ENCODE results near the gene PYCARD.
"Not testable (repeated sequence)": the region's sequence is repeated elsewhere in the genome, so short reads cannot be mapped to it uniquely, and the experiment has no call there.

The PYCARD gene

DNA sequence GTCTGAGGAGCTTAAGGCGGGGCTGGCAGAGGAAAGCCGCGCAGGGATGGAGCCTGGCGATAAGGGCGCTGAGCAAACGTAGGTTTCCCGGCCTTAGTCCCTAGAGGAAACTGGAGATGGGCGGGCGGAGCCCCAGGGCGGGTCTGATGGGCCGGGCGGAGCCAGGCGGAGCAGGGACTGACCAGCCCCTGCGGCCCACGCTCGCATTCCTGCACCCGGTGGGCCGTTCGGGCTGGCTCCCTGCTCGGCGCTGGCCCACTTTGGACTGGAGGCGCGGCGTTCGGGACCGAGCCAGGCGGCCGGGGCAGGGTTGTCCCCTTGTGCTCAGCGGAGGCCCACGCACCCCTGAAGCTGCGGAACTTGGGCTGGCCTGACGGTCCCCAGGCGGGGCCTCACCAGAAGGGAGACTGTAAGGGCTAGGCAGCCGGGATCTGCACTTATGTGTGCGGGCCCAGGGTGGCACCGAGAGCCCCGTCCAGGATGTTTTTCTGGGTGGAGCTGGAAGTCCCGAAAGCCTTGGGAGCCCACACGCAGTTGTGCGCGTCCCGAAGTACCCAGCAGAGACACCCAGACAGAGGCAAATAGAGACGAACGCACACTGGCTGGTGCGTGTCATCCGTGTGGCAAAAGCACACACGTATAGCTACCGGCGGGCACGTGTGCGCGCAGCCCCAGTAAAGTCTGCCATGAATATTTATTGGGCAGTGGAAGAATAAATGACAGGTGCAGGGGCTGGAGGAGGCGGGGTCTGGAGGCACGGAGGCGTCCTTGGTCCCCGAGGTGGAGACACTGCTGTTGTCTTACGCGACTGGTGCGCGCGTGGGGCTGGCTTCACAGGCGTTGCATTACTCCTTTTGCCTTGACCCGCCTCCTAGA lies 13.0 kb upstream of the PYCARD start:
- peak in 6 of 56 donors; percentile 3 to 51 (median 18) for DNase-seq

DNA sequence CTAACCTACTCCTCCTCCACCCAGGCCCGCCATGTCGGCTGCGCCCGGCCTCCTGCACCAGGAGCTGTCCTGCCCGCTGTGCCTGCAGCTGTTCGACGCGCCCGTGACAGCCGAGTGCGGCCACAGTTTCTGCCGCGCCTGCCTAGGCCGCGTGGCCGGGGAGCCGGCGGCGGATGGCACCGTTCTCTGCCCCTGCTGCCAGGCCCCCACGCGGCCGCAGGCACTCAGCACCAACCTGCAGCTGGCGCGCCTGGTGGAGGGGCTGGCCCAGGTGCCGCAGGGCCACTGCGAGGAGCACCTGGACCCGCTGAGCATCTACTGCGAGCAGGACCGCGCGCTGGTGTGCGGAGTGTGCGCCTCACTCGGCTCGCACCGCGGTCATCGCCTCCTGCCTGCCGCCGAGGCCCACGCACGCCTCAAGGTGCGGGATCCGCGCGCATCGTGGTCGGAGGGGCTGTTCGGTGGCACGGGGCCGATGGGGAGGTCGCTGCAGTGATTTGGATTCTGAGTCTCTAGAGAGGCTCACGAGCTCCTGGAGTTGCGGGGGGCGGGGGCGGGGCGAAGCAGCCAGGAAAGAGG lies 12.2 kb upstream of the PYCARD start:
- no peak for DNase-seq

GRCh38 chr16:31213877-31214707 lies 11.5 kb upstream of the PYCARD start, which contains the start of gene TRIM72:
TRIM72 (plus strand) TSS chr16:31214119; CDS start chr16:31214739, 620 bp downstream.
- no peak for DNase-seq

DNA sequence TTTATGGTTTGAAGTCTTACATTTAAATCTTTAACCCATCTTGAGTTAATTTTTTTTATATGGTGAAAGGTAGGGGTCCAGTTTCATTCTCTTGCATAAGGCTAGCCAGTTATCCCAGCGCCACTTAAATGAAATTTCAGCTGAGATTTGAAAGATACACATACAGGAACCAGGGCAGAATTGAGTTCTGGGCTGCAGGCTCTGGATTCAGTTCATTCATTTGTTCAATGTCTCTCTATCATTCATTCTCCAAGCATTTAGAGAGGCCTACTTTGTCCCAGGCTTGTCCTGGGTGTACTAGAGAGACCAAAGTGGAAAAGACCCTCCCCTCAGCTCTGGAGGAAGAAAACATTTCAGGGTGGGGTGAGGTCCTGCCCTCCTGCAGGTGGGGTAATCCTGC lies 10.8 kb upstream of the PYCARD start:
- DNase-seq: no peak

DNA sequence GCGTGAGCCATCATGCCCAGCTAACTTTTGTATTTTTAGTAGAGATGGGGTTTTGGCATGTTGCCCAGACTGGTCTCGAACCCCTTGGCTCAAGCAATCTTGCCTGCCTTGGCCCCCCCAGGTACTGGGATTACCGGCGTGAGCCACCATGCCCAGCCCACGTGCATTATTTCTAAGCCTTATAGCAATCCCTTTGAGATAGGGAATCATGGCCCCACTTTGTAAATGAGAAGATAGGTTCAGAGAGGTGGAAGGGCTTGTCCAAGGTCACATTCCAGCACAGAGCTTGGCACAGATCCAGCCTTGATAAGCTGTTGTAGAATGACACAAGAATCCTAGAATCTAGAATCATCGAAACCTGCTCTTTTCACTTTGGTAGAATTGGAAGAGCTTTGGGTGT lies 4.2 kb upstream of the PYCARD start:
- DNase-seq: no peak

GRCh38 chr16:31204871-31205666 lies 2.5 kb upstream of the PYCARD start:
- DNase-seq: no peak

- DNase-seq: peak in 6 of 56 donors; percentile 6 to 40 (median 26)
These were observed 762 bp downstream of the PYCARD start for GRCh38 chr16:31201582-31202413.

- no peak for DNase-seq
These were observed 1.6 kb downstream of the PYCARD start for GRCh38 chr16:31200821-31201568.

GRCh38 chr16:31200111-31200510 lies 2.4 kb downstream of the PYCARD start:
- not testable (repeated sequence) for DNase-seq

GRCh38 chr16:31199430-31200041 lies 3.0 kb downstream of the PYCARD start:
- no peak for DNase-seq

- no peak for DNase-seq
These were observed 4.2 kb downstream of the PYCARD start for GRCh38 chr16:31198207-31198882.

GRCh38 chr16:31196324-31197088 lies 6.1 kb downstream of the PYCARD start:
- no peak for DNase-seq

GRCh38 chr16:31195861-31196260 lies 6.7 kb downstream of the PYCARD start:
- not testable (repeated sequence) for DNase-seq

DNA sequence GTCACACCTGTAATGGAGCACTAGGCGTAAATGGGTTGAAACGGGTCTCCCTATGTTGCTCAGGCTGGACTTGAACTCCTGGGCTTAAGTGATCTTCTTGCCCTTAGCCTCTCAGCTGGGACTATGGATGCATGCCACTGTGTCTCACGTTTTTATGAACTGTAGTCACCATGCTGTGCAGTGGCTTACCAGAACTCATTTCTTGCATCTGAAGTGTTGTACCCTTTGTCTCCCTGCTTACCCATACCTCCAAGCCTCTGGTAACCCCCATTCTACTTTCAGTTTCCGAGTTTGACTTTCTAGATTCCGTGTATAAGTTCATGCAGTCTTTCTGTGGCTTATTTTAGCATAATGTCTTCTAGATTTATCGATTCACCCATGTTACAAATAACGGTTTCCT lies 7.7 kb downstream of the PYCARD start:
- no peak for DNase-seq

GRCh38 chr16:31193874-31194273 lies 8.7 kb downstream of the PYCARD start:
- DNase-seq: no peak

- no peak for DNase-seq
These were observed 9.5 kb downstream of the PYCARD start for GRCh38 chr16:31192856-31193642.

Measured in nucleus accumbens (tissue), 56 donors.